OCI-LY7 (cell line): ENCODE data around the gene ELP1. TPM values are rescaled to one million over a fixed set of nuclear protein-coding genes. Genes with fewer than 3 reads are reported as not detected.

Experiments
- BruUV-seq: library from RNA; stranded (reverse); fragments of 400-500 nt; replicated peaks from 2 replicates; lab custom pipeline; 2021; lab: Mats Ljungman, UMichigan
- CTCF ChIA-PET: fragments of 300-600 bp; sonication (Branson Sonifier 250); formaldehyde crosslinking; loops from one replicate; lab custom pipeline; 2022; ENCODE audit warnings: antibody characterized with exemption; ENCODE audit not compliant: unreplicated experiment; lab: Charles Lee
- POLR2A ChIA-PET: fragments of 300-600 bp; sonication (Branson Sonifier 250); formaldehyde crosslinking; loops from one replicate; lab custom pipeline; 2022; ENCODE audit warnings: antibody characterized with exemption; lab: Charles Lee
- DNase-seq: peaks from one replicate; pipeline ENCODE4 v3.0.0-alpha.2; 2015; ENCODE audit warnings: low spot score
- H2AFZ ChIP-seq: fragments of 200-600 bp; sonication (generic), shearing (Covaris generic); 2 replicates; pipeline ENCODE4 v1.6.1; 2014; ENCODE audit warnings: mild to moderate bottlenecking, antibody characterized with exemption, low read length, moderate library complexity
- H3K27ac ChIP-seq: fragments of 200-600 bp; sonication (generic); 2 replicates; pipeline ENCODE4 v1.5.1; 2014; ENCODE audit warnings: mixed run types, low read depth, mild to moderate bottlenecking, moderate library complexity, low read length, inconsistent platforms; ENCODE audit not compliant: poor library complexity, severe bottlenecking
- H3K36me3 ChIP-seq: fragments of 200-600 bp; sonication (generic); 2 replicates; pipeline ENCODE4 v1.6.1; 2014; ENCODE audit warnings: mild to moderate bottlenecking, antibody characterized with exemption, low read length, moderate library complexity, mixed read lengths; ENCODE audit not compliant: insufficient read depth
- H3K4me1 ChIP-seq: fragments of 200-600 bp; sonication (generic); 2 replicates; pipeline ENCODE4 v1.5.1; 2014; ENCODE audit warnings: mild to moderate bottlenecking, low read length; ENCODE audit not compliant: insufficient read depth, poor library complexity, severe bottlenecking
- H3K4me2 ChIP-seq: fragments of 200-600 bp; sonication (generic); 2 replicates; pipeline ENCODE4 v1.6.1; 2014; ENCODE audit warnings: mild to moderate bottlenecking, low read length
- H3K4me3 ChIP-seq: fragments of 200-600 bp; sonication (generic); 2 replicates; pipeline ENCODE4 v1.5.1; 2014; ENCODE audit warnings: mild to moderate bottlenecking, low read depth, low read length; ENCODE audit not compliant: poor library complexity, severe bottlenecking
- H3K79me2 ChIP-seq: fragments of 200-600 bp; sonication (generic); 2 replicates; pipeline ENCODE4 v1.6.1; 2016; ENCODE audit warnings: low read depth, mild to moderate bottlenecking, low read length, moderate library complexity, mixed read lengths; ENCODE audit not compliant: insufficient read depth
- H3K9me2 ChIP-seq: fragments of 200-600 bp; sonication (generic); 2 replicates; pipeline ENCODE4 v1.6.1; 2016; ENCODE audit warnings: mild to moderate bottlenecking, low read length, mixed read lengths; ENCODE audit not compliant: insufficient read depth
- H3K9me3 ChIP-seq: fragments of 200-600 bp; sonication (generic); 2 replicates; pipeline ENCODE4 v1.6.1; 2014; ENCODE audit warnings: mild to moderate bottlenecking, mixed run types, low read length, mixed read lengths
- H4K20me1 ChIP-seq: fragments of 200-600 bp; sonication (generic); 2 replicates; pipeline ENCODE4 v1.6.1; 2014; ENCODE audit warnings: mild to moderate bottlenecking, antibody characterized with exemption, low read length, moderate library complexity, mixed read lengths; ENCODE audit not compliant: insufficient read depth
- CTCF ChIP-seq: fragments of 200-600 bp; sonication (generic); conservative IDR thresholded peaks from 2 replicates; pipeline ENCODE4 v1.5.1; 2014; ENCODE audit warnings: mild to moderate bottlenecking, antibody characterized with exemption, low read length, moderate library complexity, mixed read lengths
- EZH2phosphoT487 ChIP-seq: fragments of 200-600 bp; sonication (generic); IDR thresholded peaks from 2 replicates; pipeline ENCODE4 v1.6.1; 2018; ENCODE audit warnings: low read depth, borderline replicate concordance, mild to moderate bottlenecking, mixed run types, antibody characterized with exemption, low read length, moderate library complexity, mixed read lengths
- intact Hi-C: fragments of 100-400 bp; cut with micrococcal nuclease; formaldehyde crosslinking; loops from one replicate; pipeline ENCODE4 v1.10.0; 2022; ENCODE audit not compliant: unreplicated experiment
- total RNA-seq, 2 experiments: library from RNA; depleted of rRNA in 1 of 2; stranded (reverse); fragments of >200 nt in 1 of 2; shearing (Covaris generic) in 1 of 2; gene quantifications; 2 replicates each; pipeline ENCODE4 v1.2.3, GENCODE V29; 2014 to 2022

Gene ELP1
- total RNA-seq, 2 experiments from 2014 or later = 33.3 to 42.0 TPM

GRCh38 chr9:108831496-108832178 is 102.3 kb downstream of the ELP1 start:
- DNase-seq = no peak
- no peaks in the 10 kb centered on the region for H3K79me2 ChIP-seq
- no peaks in the 10 kb centered on the region for H4K20me1 ChIP-seq
- TF ChIP-seq CTCF = no peak
- no peak for TF ChIP-seq EZH2phosphoT487
- no peaks in the 10 kb centered on the region for H3K36me3 ChIP-seq
- ChIA-PET POLR2A (no interaction called here), CTCF (interaction anchor here (0.6 kb wide), 1 partner anchor 476 kb away, joined by 3 read pairs; no protein-coding TSS in a partner anchor)
- intact Hi-C loops = no loop called here
- no peak overlapping the region for H2AFZ ChIP-seq
- BruUV-seq = no TSS peak
- H3K27ac ChIP-seq = no peak overlapping the region
- no peaks in the 10 kb centered on the region for H3K9me3 ChIP-seq
- no peaks in the 10 kb centered on the region for H3K4me1 ChIP-seq
- no peak overlapping the region for H3K4me2 ChIP-seq
- H3K4me3 ChIP-seq = no peak overlapping the region
- no peaks in the 10 kb centered on the region for H3K9me2 ChIP-seq

GRCh38 chr9:108830272-108830671 is 103.7 kb downstream of the ELP1 start:
- CTCF ChIA-PET = no interaction called here
- DNase-seq = no peak
- no peak overlapping the region for H2AFZ ChIP-seq
- BruUV-seq = no TSS peak
- H3K4me3 ChIP-seq = no peak overlapping the region
- H3K4me2 ChIP-seq = no peak overlapping the region
- POLR2A ChIA-PET = interaction anchor here (0.6 to 0.9 kb wide), 2 partner anchors 12 to 402 kb away, joined by 3 read pairs; no protein-coding TSS in a partner anchor
- H3K36me3 ChIP-seq = no peaks in the 10 kb centered on the region
- H4K20me1 ChIP-seq = no peaks in the 10 kb centered on the region
- no peaks in the 10 kb centered on the region for H3K9me2 ChIP-seq
- intact Hi-C loops = no loop called here
- no peaks in the 10 kb centered on the region for H3K79me2 ChIP-seq
- no peaks in the 10 kb centered on the region for H3K4me1 ChIP-seq
- H3K27ac ChIP-seq = no peak overlapping the region
- TF ChIP-seq EZH2phosphoT487 = no peak
- TF ChIP-seq CTCF = no peak
- no peaks in the 10 kb centered on the region for H3K9me3 ChIP-seq

- H3K4me3 ChIP-seq = no peak overlapping the region
- H3K9me3 ChIP-seq = no peaks in the 10 kb centered on the region
- H3K4me1 ChIP-seq = no peaks in the 10 kb centered on the region
- no peak for DNase-seq
- no peaks in the 10 kb centered on the region for H4K20me1 ChIP-seq
- H3K27ac ChIP-seq = no peak overlapping the region
- intact Hi-C loops = no loop called here
- TF ChIP-seq EZH2phosphoT487 (no peak), CTCF (no peak)
- no peaks in the 10 kb centered on the region for H3K79me2 ChIP-seq
- ChIA-PET POLR2A (no interaction called here), CTCF (no interaction called here)
- no TSS peak for BruUV-seq
- H3K4me2 ChIP-seq = no peak overlapping the region
- no peak overlapping the region for H2AFZ ChIP-seq
- no peaks in the 10 kb centered on the region for H3K9me2 ChIP-seq
- no peaks in the 10 kb centered on the region for H3K36me3 ChIP-seq
Observed at GRCh38 chr9:108823829-108824228, 110.1 kb downstream of the ELP1 start.
